AG10803 (cell line): ENCODE results near the gene DNAH14.

ENCODE experiments used
- DNase-seq: peaks from one replicate; pipeline ENCODE4 v3.0.0; 2010; ENCODE audit warnings: low read depth
- H3K4me3 ChIP-seq: 2 replicates; pipeline ENCODE4 v1.5.1; 2011; ENCODE audit warnings: mild to moderate bottlenecking, low read length, control low read depth
- CTCF ChIP-seq: conservative IDR thresholded peaks from 2 replicates; pipeline ENCODE4 v1.5.1; 2011; ENCODE audit warnings: mild to moderate bottlenecking, low read length, control low read depth, inconsistent platforms

DNAH14 gene

GRCh38 chr1:224894915-224895314 lies 34.6 kb upstream of the DNAH14 start:
- peak; percentile 36 for DNase-seq
- no peak overlapping the region for H3K4me3 ChIP-seq
- TF ChIP-seq CTCF, result peak; percentile 46

- TF ChIP-seq CTCF, result no peak
- no peak for DNase-seq
- H3K4me3 ChIP-seq, result no peak overlapping the region
Measured at GRCh38 chr1:224896130-224896781, 33.2 kb upstream of the DNAH14 start.

GRCh38 chr1:224897529-224898327 lies 31.7 kb upstream of the DNAH14 start:
- DNase-seq, result no peak
- no peak overlapping the region for H3K4me3 ChIP-seq
- no peak for TF ChIP-seq CTCF

- TF ChIP-seq CTCF, result no peak
- no peak for DNase-seq
- no peak overlapping the region for H3K4me3 ChIP-seq
Measured at GRCh38 chr1:224898937-224899336, 30.5 kb upstream of the DNAH14 start.

GRCh38 chr1:224900062-224900630 lies 29.3 kb upstream of the DNAH14 start:
- no peak for DNase-seq
- no peak overlapping the region for H3K4me3 ChIP-seq
- no peak for TF ChIP-seq CTCF

- TF ChIP-seq CTCF, result no peak
- H3K4me3 ChIP-seq, result no peak overlapping the region
- DNase-seq, result no peak
Measured at GRCh38 chr1:224901087-224901810, 28.2 kb upstream of the DNAH14 start.
